OCI-LY1 (cell line): ENCODE measurements around the gene USP10.
"Not testable (repeated sequence)": the region's sequence is repeated elsewhere in the genome, so short reads cannot be mapped to it uniquely, and the experiment has no call there.

ENCODE experiments used
- CTCF ChIP-seq: fragments of 200-600 bp; sonication (generic), shearing (Covaris generic); IDR thresholded peaks from 2 replicates; pipeline ENCODE4 v1.5.1; 2017; ENCODE audit warnings: mild to moderate bottlenecking, antibody characterized with exemption, low read length, moderate library complexity, mixed read lengths
- EZH2 ChIP-seq: fragments of 200-600 bp; sonication (generic), shearing (Covaris generic); IDR thresholded peaks from 2 replicates; pipeline ENCODE4 v1.8.0; 2017; ENCODE audit warnings: borderline replicate concordance, mixed run types, mild to moderate bottlenecking, antibody characterized with exemption, low read length, moderate library complexity, mixed read lengths

GRCh38 chr16:84732332-84732673, 32.5 kb downstream of the USP10 start:
- TF ChIP-seq CTCF, EZH2: not testable (repeated sequence)
